HL-60 (cell line): Measurements from ENCODE around the gene CCR3.
"Not testable (repeated sequence)": the region's sequence is repeated elsewhere in the genome, so short reads cannot be mapped to it uniquely, and the experiment has no call there.

Experiments used
- DNase-seq, 2 experiments: peaks; one replicate each; pipeline ENCODE4 v3.0.0-alpha.2; 2010 to 2020; ENCODE audit warnings: low read depth in 1 of 2, low spot score in 1 of 2
- H3K27ac ChIP-seq: fragments of 250-450 bp; sonication (Bioruptor Pico); replicated peaks from 2 replicates; pipeline ENCODE4 v1.5.1; 2020; ENCODE audit warnings: mild to moderate bottlenecking, moderate library complexity
- H3K27me3 ChIP-seq: fragments of 250-450 bp; sonication (Bioruptor Pico); 2 replicates; pipeline ENCODE4 v1.5.1; 2021; ENCODE audit warnings: mild to moderate bottlenecking, moderate library complexity; ENCODE audit not compliant: insufficient read depth, poor library complexity, severe bottlenecking
- H3K4me3 ChIP-seq: replicated peaks from 2 replicates; pipeline ENCODE4 v1.5.1; 2011; ENCODE audit warnings: mild to moderate bottlenecking, control low read depth, low read length; ENCODE audit not compliant: insufficient read depth
- GABPA ChIP-seq: IDR thresholded peaks from 2 replicates; pipeline ENCODE4 v1.6.1; 2012; ENCODE audit warnings: low read depth
- POLR2AphosphoS5 ChIP-seq: IDR thresholded peaks from 2 replicates; pipeline ENCODE4 v1.6.1; 2012; ENCODE audit warnings: low read depth
- REST ChIP-seq: IDR thresholded peaks from 2 replicates; pipeline ENCODE4 v1.6.1; 2012; ENCODE audit warnings: low read depth; ENCODE audit not compliant: insufficient replicate concordance
- SPI1 ChIP-seq: IDR thresholded peaks from 2 replicates; pipeline ENCODE4 v1.6.1; 2012; ENCODE audit warnings: low read depth, mild to moderate bottlenecking, borderline replicate concordance
- TF ChIP-seq, protein P1 (sequence below): IDR thresholded peaks from one replicate; pipeline ENCODE4 v1.5.1; 2011; ENCODE audit warnings: low read length, control low read depth, inconsistent platforms; ENCODE audit not compliant: insufficient read depth

Gene CCR3

DNA sequence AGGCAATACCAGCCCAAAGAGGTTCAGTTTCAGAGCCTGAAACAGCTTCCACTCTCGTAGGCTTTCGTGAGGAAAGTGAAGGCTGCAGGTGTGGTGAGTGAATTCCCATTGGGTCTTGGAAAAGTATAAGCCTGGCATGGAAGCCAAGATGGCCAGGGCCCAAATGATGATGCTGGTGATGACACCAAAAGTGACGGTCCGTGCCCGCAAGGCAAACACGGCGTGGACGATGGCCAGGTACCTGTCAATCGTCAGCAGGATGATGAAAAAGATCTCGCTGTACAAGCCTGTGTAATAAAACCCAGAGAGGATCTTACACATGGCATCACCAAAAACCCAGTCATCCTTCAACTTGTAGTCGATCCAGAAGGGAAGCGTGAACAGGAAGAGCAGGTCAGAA, 38.6 kb upstream of the CCR3 start:
- TF ChIP-seq GABPA (no peak), SPI1 (no peak), REST (no peak)
- DNase-seq = no peak

DNA sequence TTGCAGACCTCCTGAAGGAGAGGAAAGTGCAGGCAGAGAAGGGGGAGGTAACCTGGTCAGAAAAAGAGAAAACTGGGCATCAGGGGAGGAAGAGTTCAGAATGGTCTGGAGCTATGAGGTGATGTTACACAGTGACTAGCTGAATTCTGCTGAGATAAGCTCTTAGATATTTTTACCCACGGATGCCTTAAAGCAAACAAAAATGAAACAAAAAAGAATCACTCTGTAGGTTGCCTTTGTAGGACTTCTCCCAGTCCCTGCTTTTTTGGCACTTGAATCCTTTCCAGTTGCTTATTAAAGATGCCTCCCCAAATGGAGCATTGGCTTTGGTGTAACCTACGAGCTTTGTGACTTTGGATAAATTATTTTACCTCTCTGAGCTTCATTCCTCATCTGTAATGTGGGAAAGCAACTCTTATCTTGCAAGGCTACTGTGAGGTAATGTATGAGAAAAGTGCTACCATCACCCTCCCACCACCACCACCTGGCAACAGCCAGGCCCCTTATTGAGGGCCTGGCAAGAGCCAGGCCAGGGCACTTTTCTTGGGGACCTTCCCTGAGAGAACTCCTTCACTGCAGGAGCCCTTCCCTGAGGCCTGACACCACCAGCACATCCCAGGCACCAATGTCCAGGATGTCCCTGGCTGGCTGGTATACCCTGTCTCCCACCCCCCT, 36.8 kb upstream of the CCR3 start:
- H3K4me3 ChIP-seq = no peak overlapping the region
- H3K27ac ChIP-seq = no peak overlapping the region
- no peaks in the 10 kb centered on the region for H3K27me3 ChIP-seq
- no peak for DNase-seq
- TF ChIP-seq, protein P1, sequence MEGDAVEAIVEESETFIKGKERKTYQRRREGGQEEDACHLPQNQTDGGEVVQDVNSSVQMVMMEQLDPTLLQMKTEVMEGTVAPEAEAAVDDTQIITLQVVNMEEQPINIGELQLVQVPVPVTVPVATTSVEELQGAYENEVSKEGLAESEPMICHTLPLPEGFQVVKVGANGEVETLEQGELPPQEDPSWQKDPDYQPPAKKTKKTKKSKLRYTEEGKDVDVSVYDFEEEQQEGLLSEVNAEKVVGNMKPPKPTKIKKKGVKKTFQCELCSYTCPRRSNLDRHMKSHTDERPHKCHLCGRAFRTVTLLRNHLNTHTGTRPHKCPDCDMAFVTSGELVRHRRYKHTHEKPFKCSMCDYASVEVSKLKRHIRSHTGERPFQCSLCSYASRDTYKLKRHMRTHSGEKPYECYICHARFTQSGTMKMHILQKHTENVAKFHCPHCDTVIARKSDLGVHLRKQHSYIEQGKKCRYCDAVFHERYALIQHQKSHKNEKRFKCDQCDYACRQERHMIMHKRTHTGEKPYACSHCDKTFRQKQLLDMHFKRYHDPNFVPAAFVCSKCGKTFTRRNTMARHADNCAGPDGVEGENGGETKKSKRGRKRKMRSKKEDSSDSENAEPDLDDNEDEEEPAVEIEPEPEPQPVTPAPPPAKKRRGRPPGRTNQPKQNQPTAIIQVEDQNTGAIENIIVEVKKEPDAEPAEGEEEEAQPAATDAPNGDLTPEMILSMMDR = no peak
- TF ChIP-seq POLR2AphosphoS5 = no peak
- TF ChIP-seq REST = no peak
- no peak for TF ChIP-seq SPI1
- TF ChIP-seq GABPA = no peak

More for the DNA sequence above, 38.6 kb upstream of the CCR3 start:
- Histone ChIP-seq H3K27ac (no peak overlapping the region), H3K4me3 (no peak overlapping the region), H3K27me3 (no peaks in the 10 kb centered on the region)

- peak overlapping the region; percentile 50 for H3K4me3 ChIP-seq
These were observed 35.8 kb upstream of the CCR3 start for GRCh38 chr3:46206282-46207015.

GRCh38 chr3:46207514-46207913, 34.7 kb upstream of the CCR3 start:
- Histone ChIP-seq H3K27ac (peak overlapping the region; percentile 83), H3K4me3 (peak overlapping the region; percentile 50)
- not testable (repeated sequence) for H3K27me3 ChIP-seq
- DNase-seq = peak in 1 of 2 experiments; percentile 61

More at GRCh38 chr3:46206282-46207015, 35.8 kb upstream of the CCR3 start:
- TF ChIP-seq REST (no peak), SPI1 (no peak)
- TF ChIP-seq, protein P1 = no peak
- no peaks in the 10 kb centered on the region for H3K27me3 ChIP-seq
- peak overlapping the region; percentile 83 for H3K27ac ChIP-seq
- DNase-seq = no peak
